Fibroblast of lung (primary cell): ENCODE measurements around the gene ANK2. TPM values are rescaled to one million over a fixed set of nuclear protein-coding genes. Genes with fewer than 3 reads are reported as not detected.

ENCODE experiments used
- DNase-seq, 2 donors: peaks; one replicate each; pipeline versions ENCODE4 v3.0.0 to v3.0.0-alpha.2; 2010; ENCODE audit warnings: low read depth in 2 of 2
- H2AFZ ChIP-seq: 2 replicates; pipeline ENCODE4 v1.5.1; 2012; ENCODE audit warnings: low read length, control low read depth, inconsistent platforms
- H3K27ac ChIP-seq: 2 replicates; pipeline ENCODE4 v1.5.1; 2011; ENCODE audit warnings: low read length, control low read depth; ENCODE audit not compliant: insufficient read depth
- H3K27me3 ChIP-seq: 2 replicates; pipeline ENCODE4 v1.5.1; 2011; ENCODE audit warnings: mild to moderate bottlenecking, low read length; ENCODE audit not compliant: control insufficient read depth, insufficient read depth
- H3K36me3 ChIP-seq: 2 replicates; pipeline ENCODE4 v1.5.1; 2011; ENCODE audit warnings: low read length; ENCODE audit not compliant: control insufficient read depth, insufficient read depth
- H3K4me1 ChIP-seq: 2 replicates; pipeline ENCODE4 v1.5.1; 2011; ENCODE audit warnings: low read length; ENCODE audit not compliant: control insufficient read depth, insufficient read depth; ENCODE audit errors: extremely low read depth
- H3K4me2 ChIP-seq: 2 replicates; pipeline ENCODE4 v1.5.1; 2011; ENCODE audit warnings: low read length, control low read depth; ENCODE audit not compliant: insufficient read depth; ENCODE audit errors: extremely low read depth
- H3K4me3 ChIP-seq, 4 experiments: fragments of 200-600 bp in 1 of 4; sonication (generic) in 1 of 4; replicated peaks in 1 of 4; 2 replicates each; pipeline ENCODE4 v1.5.1; 2011 to 2016; ENCODE audit warnings: low read length in 4 of 4, low read depth in 3 of 4, mild to moderate bottlenecking in 3 of 4, control low read depth in 2 of 4, inconsistent platforms in 1 of 4, mixed read lengths in 1 of 4; ENCODE audit not compliant: insufficient read depth in 1 of 4; ENCODE audit errors: control extremely low read depth in 1 of 4
- H3K79me2 ChIP-seq: 2 replicates; pipeline ENCODE4 v1.5.1; 2012; ENCODE audit warnings: mild to moderate bottlenecking, low read length, inconsistent platforms; ENCODE audit not compliant: control insufficient read depth, insufficient read depth
- H3K9ac ChIP-seq: 2 replicates; pipeline ENCODE4 v1.5.1; 2011; ENCODE audit warnings: mild to moderate bottlenecking, low read length, control low read depth; ENCODE audit not compliant: insufficient read depth
- H3K9me3 ChIP-seq: 2 replicates; pipeline ENCODE4 v1.5.1; 2012; ENCODE audit warnings: low read depth, low read length; ENCODE audit not compliant: control insufficient read depth, insufficient read depth
- H4K20me1 ChIP-seq: 2 replicates; pipeline ENCODE4 v1.5.1; 2011; ENCODE audit warnings: low read length; ENCODE audit not compliant: control insufficient read depth, insufficient read depth; ENCODE audit errors: extremely low read depth
- CTCF ChIP-seq, 2 donors: IDR thresholded peaks in 1 of 2; conservative IDR thresholded peaks in 1 of 2; 1 replicate in 1 of 2; 2 replicates in 1 of 2; pipeline ENCODE4 v1.5.1; 2011 to 2012; ENCODE audit warnings: low read length in 2 of 2, control low read depth in 1 of 2, inconsistent platforms in 1 of 2, low read depth in 1 of 2, mild to moderate bottlenecking in 1 of 2
- EZH2 ChIP-seq: IDR thresholded peaks from 2 replicates; pipeline ENCODE4 v1.5.1; 2012; ENCODE audit warnings: low read length, control low read depth, mild to moderate bottlenecking; ENCODE audit errors: missing control alignments
- polyA plus RNA-seq, 2 donors: library from polyadenylated mRNA; depleted of rRNA in 1 of 2; stranded (reverse) in 1 of 2; unstranded in 1 of 2; fragments of >200 nt; gene quantifications; 2 replicates each; pipeline ENCODE4 v1.2.1, GENCODE V29; 2011 to 2012; ENCODE audit warnings: missing spikeins in 1 of 2
- total RNA-seq: library from RNA; depleted of rRNA; stranded (reverse); fragments of >200 nt; gene quantifications from 2 replicates; pipeline ENCODE4 v1.2.1, GENCODE V29; 2014

The ANK2 gene
- total and polyA plus RNA-seq, 2 donors (not counting 1 experiment from before 2014, with no cell fraction given), result 10.9 to 95.1 TPM

DNA sequence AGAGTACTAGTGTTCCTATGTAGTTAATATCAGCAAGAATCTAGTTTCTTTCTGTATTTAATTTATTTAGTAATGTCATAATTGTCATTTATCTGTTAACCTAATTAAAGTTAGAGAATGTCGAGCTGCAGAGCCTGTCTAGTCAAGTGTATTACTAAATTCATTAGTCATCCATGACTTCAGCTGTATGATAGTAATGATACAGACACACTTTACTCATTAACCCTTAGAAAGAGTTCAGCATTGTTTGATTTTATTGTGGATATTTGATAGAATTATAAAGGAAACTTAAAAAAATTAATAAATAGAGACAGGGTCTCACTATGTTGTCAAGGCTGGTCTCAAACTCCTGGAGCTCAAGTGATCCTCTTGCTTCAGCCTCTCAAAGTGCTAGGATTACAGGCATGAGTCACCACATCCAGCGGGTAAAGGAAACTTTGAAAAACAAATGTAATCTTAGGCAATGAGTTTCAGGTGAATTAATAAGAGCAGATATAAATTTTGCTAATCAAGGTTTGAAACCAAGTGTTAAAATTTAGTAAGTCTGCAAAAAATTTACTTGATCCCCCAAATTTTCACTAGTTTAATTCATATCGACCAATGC, 110.6 kb downstream of the ANK2 start:
- Histone ChIP-seq H3K27me3 (no peaks in the 10 kb centered on the region), H3K9ac (no peak overlapping the region), H3K27ac (no peak overlapping the region), H3K36me3 (no peaks in the 10 kb centered on the region), H3K79me2 (no peaks in the 10 kb centered on the region), H3K9me3 (no peaks in the 10 kb centered on the region), H3K4me1 (no peaks in the 10 kb centered on the region), H3K4me3 (no peak overlapping the region), H2AFZ (no peak overlapping the region), H4K20me1 (no peaks in the 10 kb centered on the region), H3K4me2 (no peak overlapping the region)
- peak in 1 of 2 donors; percentile 9 for DNase-seq
- TF ChIP-seq EZH2 (no peak), CTCF (conservative IDR thresholded peaks at IDR 0.05 in 1 of 2, IDR thresholded peaks at IDR 0.05 in 1 of 2; ENCODE audit: low read depth in 1 of 2, low read length in 2 of 2) (no peak)

- no peaks in the 10 kb centered on the region for H3K79me2 ChIP-seq
- H3K4me1 ChIP-seq, result no peaks in the 10 kb centered on the region
- H3K4me3 ChIP-seq, result no peak overlapping the region
- no peak overlapping the region for H3K9ac ChIP-seq
- TF ChIP-seq CTCF (conservative IDR thresholded peaks at IDR 0.05 in 1 of 2, IDR thresholded peaks at IDR 0.05 in 1 of 2; ENCODE audit: low read depth in 1 of 2, low read length in 2 of 2), result no peak
- no peak for TF ChIP-seq EZH2
- H3K27me3 ChIP-seq, result no peaks in the 10 kb centered on the region
- no peak overlapping the region for H3K4me2 ChIP-seq
- no peaks in the 10 kb centered on the region for H3K36me3 ChIP-seq
- DNase-seq, result no peak
- no peak overlapping the region for H2AFZ ChIP-seq
- no peak overlapping the region for H3K27ac ChIP-seq
- no peaks in the 10 kb centered on the region for H3K9me3 ChIP-seq
- no peaks in the 10 kb centered on the region for H4K20me1 ChIP-seq
Observed at GRCh38 chr4:113160548-113160947, 111.1 kb downstream of the ANK2 start.

GRCh38 chr4:113162089-113162488, 112.6 kb downstream of the ANK2 start:
- no peak overlapping the region for H3K4me2 ChIP-seq
- no peak overlapping the region for H3K9ac ChIP-seq
- H4K20me1 ChIP-seq, result no peaks in the 10 kb centered on the region
- no peaks in the 10 kb centered on the region for H3K36me3 ChIP-seq
- no peaks in the 10 kb centered on the region for H3K79me2 ChIP-seq
- TF ChIP-seq CTCF (conservative IDR thresholded peaks at IDR 0.05 in 1 of 2, IDR thresholded peaks at IDR 0.05 in 1 of 2; ENCODE audit: low read depth in 1 of 2, low read length in 2 of 2) (no peak), EZH2 (no peak)
- no peaks in the 10 kb centered on the region for H3K27me3 ChIP-seq
- no peak overlapping the region for H3K27ac ChIP-seq
- H3K4me3 ChIP-seq, result no peak overlapping the region
- H3K9me3 ChIP-seq, result no peaks in the 10 kb centered on the region
- DNase-seq, result no peak
- no peak overlapping the region for H2AFZ ChIP-seq
- no peaks in the 10 kb centered on the region for H3K4me1 ChIP-seq
